BLaER1 (cell line): Measurements from ENCODE around the gene PIP4P1.

Experiments used
- H3K27ac ChIP-seq: shearing (Covaris generic); formaldehyde crosslinking; 2 replicates; pipeline ENCODE4 v1.8.1; 2022
- H3K27me3 ChIP-seq: shearing (Covaris generic); formaldehyde crosslinking; 2 replicates; pipeline ENCODE4 v1.8.1; 2022
- H3K36me3 ChIP-seq: shearing (Covaris generic); formaldehyde crosslinking; 2 replicates; pipeline ENCODE4 v1.8.1; 2022
- H3K4me1 ChIP-seq: shearing (Covaris generic); formaldehyde crosslinking; 2 replicates; pipeline ENCODE4 v1.8.1; 2022
- H3K4me2 ChIP-seq: shearing (Covaris generic); formaldehyde crosslinking; 2 replicates; pipeline ENCODE4 v1.8.1; 2022
- H3K4me3 ChIP-seq: shearing (Covaris generic); formaldehyde crosslinking; 2 replicates; pipeline ENCODE4 v1.8.1; 2022
- H3K9ac ChIP-seq: shearing (Covaris generic); formaldehyde crosslinking; 2 replicates; pipeline ENCODE4 v1.8.1; 2022
- H3K9me3 ChIP-seq: shearing (Covaris generic); formaldehyde crosslinking; 2 replicates; pipeline ENCODE4 v1.8.1; 2022
- H4K20me1 ChIP-seq: shearing (Covaris generic); formaldehyde crosslinking; 2 replicates; pipeline ENCODE4 v1.8.1; 2022
- Cebpa-rat ChIP-seq: shearing (Covaris generic); IDR thresholded peaks from 2 replicates; pipeline ENCODE4 v1.8.1; 2022

Gene PIP4P1

GRCh38 chr14:20494935-20495766, 33.9 kb upstream of the PIP4P1 start:
- peaks cover 86% of the 10 kb centered on the region for H3K4me1 ChIP-seq
- H3K9me3 ChIP-seq = no peaks in the 10 kb centered on the region
- H3K4me2 ChIP-seq = peak overlapping the region; percentile 28; the same call in 1 of the 2 replicates
- H4K20me1 ChIP-seq = no peaks in the 10 kb centered on the region
- no peak overlapping the region for H3K4me3 ChIP-seq
- TF ChIP-seq Cebpa-rat = no peak
- no peaks in the 10 kb centered on the region for H3K27me3 ChIP-seq
- H3K36me3 ChIP-seq = no peaks in the 10 kb centered on the region
- H3K9ac ChIP-seq = no peak overlapping the region
- peak overlapping the region; percentile 35; the same call in 1 of the 2 replicates for H3K27ac ChIP-seq

GRCh38 chr14:20493634-20494033, 32.4 kb upstream of the PIP4P1 start:
- no peak overlapping the region for H3K9ac ChIP-seq

GRCh38 chr14:20492486-20492885, 31.3 kb upstream of the PIP4P1 start:
- Histone ChIP-seq H3K4me1 (peaks cover 86% of the 10 kb centered on the region), H3K27me3 (no peaks in the 10 kb centered on the region), H4K20me1 (no peaks in the 10 kb centered on the region), H3K4me3 (no peak overlapping the region), H3K36me3 (no peaks in the 10 kb centered on the region), H3K4me2 (peak overlapping the region; percentile 82), H3K9me3 (no peaks in the 10 kb centered on the region), H3K9ac (no peak overlapping the region), H3K27ac (peak overlapping the region; percentile 47; the same call in 1 of the 2 replicates)
- TF ChIP-seq Cebpa-rat = no peak

More at GRCh38 chr14:20493634-20494033, 32.4 kb upstream of the PIP4P1 start:
- Histone ChIP-seq H3K27ac (peak overlapping the region; percentile 66), H3K36me3 (no peaks in the 10 kb centered on the region), H4K20me1 (no peaks in the 10 kb centered on the region), H3K4me2 (peak overlapping the region; percentile 82), H3K4me3 (no peak overlapping the region), H3K4me1 (peaks cover 86% of the 10 kb centered on the region), H3K27me3 (no peaks in the 10 kb centered on the region), H3K9me3 (no peaks in the 10 kb centered on the region)
- TF ChIP-seq Cebpa-rat = no peak

- Histone ChIP-seq H3K9ac (peak overlapping the region; percentile 64), H3K27ac (peak overlapping the region; percentile 85), H3K4me3 (peak overlapping the region; percentile 50), H3K9me3 (no peaks in the 10 kb centered on the region), H4K20me1 (no peaks in the 10 kb centered on the region), H3K4me2 (peak overlapping the region; percentile 82), H3K4me1 (peaks cover 84% of the 10 kb centered on the region), H3K36me3 (no peaks in the 10 kb centered on the region), H3K27me3 (no peaks in the 10 kb centered on the region)
- no peak for TF ChIP-seq Cebpa-rat
These were observed 29.3 kb upstream of the PIP4P1 start for GRCh38 chr14:20490563-20490962.

- H3K36me3 ChIP-seq = no peaks in the 10 kb centered on the region
- peak overlapping the region; percentile 85 for H3K27ac ChIP-seq
- no peaks in the 10 kb centered on the region for H3K27me3 ChIP-seq
- peaks cover 77% of the 10 kb centered on the region for H3K4me1 ChIP-seq
- peak overlapping the region; percentile 64 for H3K9ac ChIP-seq
- no peaks in the 10 kb centered on the region for H3K9me3 ChIP-seq
- TF ChIP-seq Cebpa-rat = no peak
- H3K4me2 ChIP-seq = peak overlapping the region; percentile 82
- no peak overlapping the region for H3K4me3 ChIP-seq
- no peaks in the 10 kb centered on the region for H4K20me1 ChIP-seq
These were observed 28.1 kb upstream of the PIP4P1 start for GRCh38 chr14:20489093-20489994.

- Histone ChIP-seq H3K4me1 (peaks cover 58% of the 10 kb centered on the region), H3K9ac (no peak overlapping the region), H3K9me3 (no peaks in the 10 kb centered on the region), H4K20me1 (no peaks in the 10 kb centered on the region), H3K27ac (no peak overlapping the region), H3K4me2 (peak overlapping the region; percentile 71), H3K27me3 (no peaks in the 10 kb centered on the region), H3K4me3 (no peak overlapping the region), H3K36me3 (no peaks in the 10 kb centered on the region)
- no peak for TF ChIP-seq Cebpa-rat
These were observed 26.1 kb upstream of the PIP4P1 start for GRCh38 chr14:20487396-20487725.

- H3K4me3 ChIP-seq = no peak overlapping the region
- no peaks in the 10 kb centered on the region for H3K9me3 ChIP-seq
- peak overlapping the region; percentile 71 for H3K4me2 ChIP-seq
- peaks cover 53% of the 10 kb centered on the region for H3K4me1 ChIP-seq
- no peak overlapping the region for H3K9ac ChIP-seq
- H3K27ac ChIP-seq = no peak overlapping the region
- no peaks in the 10 kb centered on the region for H3K36me3 ChIP-seq
- no peak for TF ChIP-seq Cebpa-rat
- no peaks in the 10 kb centered on the region for H3K27me3 ChIP-seq
- H4K20me1 ChIP-seq = no peaks in the 10 kb centered on the region
These were observed 25.6 kb upstream of the PIP4P1 start for GRCh38 chr14:20486684-20487395.

- Histone ChIP-seq H3K36me3 (peaks cover 1% of the 10 kb centered on the region), H3K4me2 (no peak overlapping the region), H3K27me3 (no peaks in the 10 kb centered on the region), H3K4me1 (peaks cover 43% of the 10 kb centered on the region), H3K9ac (no peak overlapping the region), H3K9me3 (no peaks in the 10 kb centered on the region), H4K20me1 (no peaks in the 10 kb centered on the region), H3K27ac (no peak overlapping the region), H3K4me3 (no peak overlapping the region)
- no peak for TF ChIP-seq Cebpa-rat
These were observed 24.7 kb upstream of the PIP4P1 start for GRCh38 chr14:20485900-20486299.

GRCh38 chr14:20482382-20482781, 21.1 kb upstream of the PIP4P1 start:
- no peak overlapping the region for H3K27ac ChIP-seq
- no peak for TF ChIP-seq Cebpa-rat
- H3K4me3 ChIP-seq = no peak overlapping the region
- peaks cover 39% of the 10 kb centered on the region for H3K4me1 ChIP-seq
- H3K4me2 ChIP-seq = no peak overlapping the region
- peaks cover 34% of the 10 kb centered on the region for H3K36me3 ChIP-seq
- no peaks in the 10 kb centered on the region for H4K20me1 ChIP-seq
- no peaks in the 10 kb centered on the region for H3K27me3 ChIP-seq
- no peaks in the 10 kb centered on the region for H3K9me3 ChIP-seq
- H3K9ac ChIP-seq = no peak overlapping the region
